Lung (tissue), 12 donors: ENCODE results near the gene ICAM4. TPM values are rescaled to one million over a fixed set of nuclear protein-coding genes. Genes with fewer than 3 reads are reported as not detected.
A peak's percentile ranks its signal among the peaks of the same experiment; 100 is the strongest.

Experiments used
- ATAC-seq: fragments of 200-7000 bp; cut with Tn5 transposase; one replicate; pipeline ENCODE4 v1.9.1; 2020; ENCODE audit warnings: moderate number of reproducible peaks; ENCODE audit not compliant: insufficient read depth, low FRiP score
- DNase-seq, 3 donors: peaks; one replicate each; pipeline ENCODE4 v3.0.0-alpha.2; 2013 to 2017
- H3K27ac ChIP-seq, 2 donors: one replicate each; pipeline ENCODE4 v1.5.1; 2013; ENCODE audit warnings: mild to moderate bottlenecking in 2 of 2, moderate library complexity in 2 of 2, control low read depth in 1 of 2, inconsistent platforms in 1 of 2, low read depth in 1 of 2, low read length in 1 of 2
- H3K27me3 ChIP-seq, 3 donors: one replicate each; pipeline ENCODE4 v1.5.1; 2013; ENCODE audit warnings: low read length in 2 of 3; ENCODE audit not compliant: control insufficient read depth in 3 of 3, insufficient read depth in 3 of 3
- H3K36me3 ChIP-seq, 4 donors: one replicate each; pipeline ENCODE4 v1.5.1; 2013; ENCODE audit warnings: low read length in 4 of 4, mild to moderate bottlenecking in 1 of 4, moderate library complexity in 1 of 4; ENCODE audit not compliant: control insufficient read depth in 4 of 4, insufficient read depth in 4 of 4
- H3K4me1 ChIP-seq, 5 donors: one replicate each; pipeline ENCODE4 v1.5.1; 2013; ENCODE audit warnings: low read length in 5 of 5, mild to moderate bottlenecking in 2 of 5, moderate library complexity in 1 of 5; ENCODE audit not compliant: control insufficient read depth in 5 of 5, insufficient read depth in 5 of 5
- H3K4me3 ChIP-seq: one replicate; pipeline ENCODE4 v1.5.1; 2013; ENCODE audit warnings: mild to moderate bottlenecking, control low read depth, moderate library complexity
- H3K9ac ChIP-seq, 2 donors: one replicate each; pipeline ENCODE4 v1.5.1; 2013; ENCODE audit warnings: low read length in 2 of 2, control low read depth in 1 of 2; ENCODE audit not compliant: insufficient read depth in 1 of 2
- H3K9me3 ChIP-seq, 4 donors: one replicate each; pipeline ENCODE4 v1.5.1; 2013; ENCODE audit warnings: low read length in 3 of 4, mild to moderate bottlenecking in 1 of 4, moderate library complexity in 1 of 4; ENCODE audit not compliant: control insufficient read depth in 4 of 4, insufficient read depth in 3 of 4
- WGBS, 2 donors: extraction: QIAGEN DNeasy Blood & Tissue Kit; methylation state at CpG; one replicate each; pipeline ENCODE4 v1.1.7; 2013; 5-methylcytosine and 5-hydroxymethylcytosine counted together
- polyA plus RNA-seq, 2 donors: library from polyadenylated mRNA; stranded (reverse); fragments of 200-250 nt; gene quantifications; one replicate each; pipeline ENCODE4 v1.2.1, GENCODE V29; 2013
- total RNA-seq, 2 donors: library from RNA; depleted of rRNA in 1 of 2; stranded (reverse); fragments of >200 nt in 1 of 2; gene quantifications; one replicate each; pipeline ENCODE4 v1.2.1, GENCODE V29; 2014 to 2021
- TF ChIP-seq, protein P1 (sequence below): IDR thresholded peaks from 2 replicates; pipeline ENCODE4 v1.5.1; 2012; ENCODE audit warnings: mild to moderate bottlenecking; ENCODE audit errors: control extremely low read depth, extremely low read depth
- donor health status: control.
- donor health status: control.
- donor health status: Bipolar disorder and iron deficiency.
- donor health status: healthy.
- donor health status: DM: yes; HTN: yes; CAD: no.

Gene ICAM4
- total and polyA plus RNA-seq, 4 donors, result 4.6 to 38.8 (median 8.1) TPM

DNA sequence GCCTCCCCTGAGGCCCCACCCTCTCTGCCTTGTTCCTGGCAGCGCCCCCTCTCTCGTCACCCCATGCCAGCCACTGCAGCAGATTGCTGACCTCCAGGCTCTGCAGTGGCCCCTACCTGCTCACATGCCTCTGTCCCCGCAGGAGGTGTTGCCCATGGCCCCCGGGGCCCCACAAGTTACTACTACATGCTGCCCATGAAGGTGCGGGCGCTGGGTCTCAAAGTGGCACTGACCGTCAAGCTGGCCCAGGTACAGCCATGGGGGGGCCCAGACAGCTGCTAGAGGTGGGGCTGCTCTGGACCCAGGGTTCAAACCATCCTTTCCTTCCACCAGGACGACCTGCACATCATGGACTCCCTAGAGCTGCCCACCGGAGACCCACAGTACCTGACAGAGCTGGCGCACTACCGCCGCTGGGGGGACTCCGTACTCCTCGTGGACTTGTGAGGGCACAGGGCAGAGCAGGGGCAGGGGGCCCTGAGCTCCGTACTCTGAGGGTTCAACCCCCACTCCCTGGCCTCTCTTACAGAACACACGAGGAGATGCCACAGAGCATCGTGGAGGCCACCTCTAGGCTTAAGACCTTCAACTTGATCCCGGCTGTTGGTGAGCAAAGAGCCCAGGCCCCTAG lies 28.6 kb upstream of the ICAM4 start:
- Histone ChIP-seq H3K9me3 (no peaks in the 10 kb centered on the region), H3K36me3 (peaks cover 4 to 35% (median 20%) of the 10 kb centered on the region in 4 donors), H3K4me3 (no peak overlapping the region), H3K4me1 (peaks cover 0 to 3% (median 0%) of the 10 kb centered on the region in 5 donors), H3K27ac (no peak overlapping the region), H3K9ac (no peak overlapping the region), H3K27me3 (no peaks in the 10 kb centered on the region)
- 96% methylated on average over 18 of the region's 18 CpGs for WGBS, 2 donors
- TF ChIP-seq, protein P1, sequence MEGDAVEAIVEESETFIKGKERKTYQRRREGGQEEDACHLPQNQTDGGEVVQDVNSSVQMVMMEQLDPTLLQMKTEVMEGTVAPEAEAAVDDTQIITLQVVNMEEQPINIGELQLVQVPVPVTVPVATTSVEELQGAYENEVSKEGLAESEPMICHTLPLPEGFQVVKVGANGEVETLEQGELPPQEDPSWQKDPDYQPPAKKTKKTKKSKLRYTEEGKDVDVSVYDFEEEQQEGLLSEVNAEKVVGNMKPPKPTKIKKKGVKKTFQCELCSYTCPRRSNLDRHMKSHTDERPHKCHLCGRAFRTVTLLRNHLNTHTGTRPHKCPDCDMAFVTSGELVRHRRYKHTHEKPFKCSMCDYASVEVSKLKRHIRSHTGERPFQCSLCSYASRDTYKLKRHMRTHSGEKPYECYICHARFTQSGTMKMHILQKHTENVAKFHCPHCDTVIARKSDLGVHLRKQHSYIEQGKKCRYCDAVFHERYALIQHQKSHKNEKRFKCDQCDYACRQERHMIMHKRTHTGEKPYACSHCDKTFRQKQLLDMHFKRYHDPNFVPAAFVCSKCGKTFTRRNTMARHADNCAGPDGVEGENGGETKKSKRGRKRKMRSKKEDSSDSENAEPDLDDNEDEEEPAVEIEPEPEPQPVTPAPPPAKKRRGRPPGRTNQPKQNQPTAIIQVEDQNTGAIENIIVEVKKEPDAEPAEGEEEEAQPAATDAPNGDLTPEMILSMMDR, result no peak
- ATAC-seq (no peak), DNase-seq (no peak)

DNA sequence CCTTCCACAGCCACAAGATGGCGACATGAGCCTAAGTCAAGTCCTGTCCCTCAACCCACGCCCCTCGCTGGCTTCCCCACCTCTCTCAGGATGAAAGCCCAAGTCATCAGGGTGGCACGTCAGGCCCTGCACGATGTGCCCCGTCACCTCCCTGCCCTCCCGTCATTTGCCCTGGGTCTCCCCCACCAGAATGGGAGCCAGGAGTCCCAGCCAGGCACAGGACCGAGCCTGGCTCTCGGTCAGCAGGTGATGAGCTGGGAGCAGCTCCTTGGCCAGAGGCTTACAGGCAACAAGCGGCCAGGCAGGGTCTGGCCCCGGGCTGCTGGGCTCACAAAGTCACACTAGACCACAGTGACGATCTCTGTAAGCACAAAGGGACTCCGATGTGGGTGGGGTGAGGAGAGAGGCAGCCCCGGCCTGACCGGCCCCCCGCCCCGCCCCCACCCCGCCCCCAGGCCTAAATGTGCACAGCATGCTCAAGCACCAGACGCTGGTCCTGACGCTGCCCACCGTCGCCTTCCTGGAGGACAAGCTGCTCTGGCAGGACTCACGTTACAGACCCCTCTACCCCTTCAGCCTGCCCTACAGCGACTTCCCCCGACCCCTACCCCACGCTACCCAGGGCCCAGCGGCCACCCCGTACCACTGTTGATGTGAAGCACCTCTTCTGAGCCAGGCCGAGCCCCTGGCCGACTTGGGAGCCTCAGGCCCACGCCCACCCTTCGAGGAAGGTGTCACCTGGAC lies 27.4 kb upstream of the ICAM4 start:
- 55 to 64% methylated on average over 30 to 32 of the region's 32 CpGs for WGBS, 2 donors
- TF ChIP-seq, protein P1, result peak; percentile 85
- H3K9ac ChIP-seq, result no peak overlapping the region
- H3K36me3 ChIP-seq, result peaks cover 4 to 31% (median 17%) of the 10 kb centered on the region in 4 donors
- peaks cover 0 to 3% (median 0%) of the 10 kb centered on the region in 5 donors for H3K4me1 ChIP-seq
- no peak overlapping the region for H3K4me3 ChIP-seq
- peak overlapping the region in 1 of 2 donors; percentile 79 for H3K27ac ChIP-seq
- ATAC-seq, result peak; percentile 46
- DNase-seq, result peak; percentile 88 to 93 (median 90)
- H3K27me3 ChIP-seq, result no peaks in the 10 kb centered on the region
- H3K9me3 ChIP-seq, result no peaks in the 10 kb centered on the region

DNA sequence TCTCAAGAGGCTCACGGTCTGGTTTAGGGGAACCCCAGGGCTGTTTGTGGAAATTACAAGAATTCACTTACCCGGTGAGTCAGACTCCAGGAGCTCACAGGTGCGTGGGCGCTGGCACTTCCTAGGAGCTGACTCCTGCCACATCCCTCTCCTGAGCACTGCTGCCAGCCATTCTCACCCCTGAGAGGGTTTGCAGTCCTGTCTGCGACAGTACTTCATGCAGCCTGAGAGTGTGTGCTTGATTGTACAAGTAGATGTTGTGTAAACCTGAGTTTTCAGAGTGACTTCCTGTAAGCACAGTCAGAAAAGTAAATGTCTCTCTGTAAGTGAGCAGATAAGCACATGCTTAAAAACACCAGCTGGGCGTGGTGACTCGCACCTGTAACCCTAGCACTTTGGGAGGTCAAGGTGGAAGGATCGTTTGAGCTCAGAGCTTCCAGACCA lies 26.6 kb upstream of the ICAM4 start:
- DNase-seq, result peak in 2 of 3 donors; percentile 39 to 71
- ATAC-seq, result peak; percentile 70
- H3K4me3 ChIP-seq, result no peak overlapping the region

More for the DNA sequence above, 26.6 kb upstream of the ICAM4 start:
- no peaks in the 10 kb centered on the region for H3K9me3 ChIP-seq
- no peaks in the 10 kb centered on the region for H3K27me3 ChIP-seq
- H3K9ac ChIP-seq, result no peak overlapping the region
- peaks cover 2 to 25% (median 11%) of the 10 kb centered on the region in 4 donors for H3K36me3 ChIP-seq
- peaks cover 0 to 3% (median 0%) of the 10 kb centered on the region in 5 donors for H3K4me1 ChIP-seq
- H3K27ac ChIP-seq, result peak overlapping the region in 1 of 2 donors; percentile 40
- TF ChIP-seq, protein P1, result no peak
- WGBS, 2 donors, result 60 to 81% methylated on average over 8 of the region's 8 CpGs
